Left lung (tissue), 10 donors: ENCODE data around the gene GABRG3. TPM values are rescaled to one million over a fixed set of nuclear protein-coding genes. Genes with fewer than 3 reads are reported as not detected.

Experiments used
- ATAC-seq: fragments of 200-7000 bp; cut with Tn5 transposase; one replicate; pipeline ENCODE4 v1.9.1; 2020; ENCODE audit warnings: moderate library complexity
- DNase-seq, 4 donors: peaks; one replicate each; pipeline ENCODE4 v3.0.0-alpha.2; 2013 to 2020
- H3K27ac ChIP-seq, 2 donors: fragments of 200-600 bp; sonication (generic) in 1 of 2; one replicate each; pipeline versions ENCODE4 v1.5.0 to v1.8.0; 2020 to 2021
- H3K27me3 ChIP-seq, 2 donors: fragments of 200-600 bp; sonication (generic) in 1 of 2; one replicate each; pipeline versions ENCODE4 v1.5.0 to v1.8.0; 2020 to 2021
- H3K36me3 ChIP-seq, 2 donors: fragments of 200-600 bp; sonication (generic) in 1 of 2; one replicate each; pipeline versions ENCODE4 v1.5.0 to v1.8.0; 2020 to 2021
- H3K4me1 ChIP-seq, 2 donors: fragments of 200-600 bp; one replicate each; pipeline ENCODE4 v1.8.0; 2021
- H3K4me3 ChIP-seq, 2 donors: fragments of 200-600 bp; sonication (generic) in 1 of 2; one replicate each; pipeline versions ENCODE4 v1.5.0 to v1.8.0; 2020 to 2021; ENCODE audit warnings: mild to moderate bottlenecking in 1 of 2
- H3K9me3 ChIP-seq, 2 donors: fragments of 200-600 bp; sonication (generic) in 1 of 2; one replicate each; pipeline versions ENCODE4 v1.5.0 to v1.8.0; 2020 to 2021
- intact Hi-C, 2 donors: fragments of 100-400 bp; cut with DNase I; formaldehyde crosslinking; loops; one replicate each; pipeline versions ENCODE4 v1.11.2 to v1.14.2; 2022
- polyA plus RNA-seq, 6 donors: library from polyadenylated mRNA; unstranded; fragments of 120-200 nt; gene quantifications; one replicate each; pipeline ENCODE4 v1.2.1, GENCODE V29; 2013; ENCODE audit not compliant: insufficient read length in 6 of 6
- total RNA-seq, 2 donors: library from RNA; stranded (reverse); fragmentation: NEBNext Ultra II Directional; extraction: Animal tissue kit (Norgen Biotek cat#: 25700); gene quantifications; one replicate each; pipeline ENCODE4 v1.2.1, GENCODE V29; 2021
- TF ChIP-seq, protein P1 (sequence below), 2 donors: fragments of 200-600 bp; sonication (generic) in 1 of 2; IDR thresholded peaks; one replicate each; pipeline versions ENCODE4 v1.5.0 to v1.8.0; 2021; ENCODE audit warnings: antibody characterized with exemption in 2 of 2
- donor health status: DM: no; HTN: yes; CAD: no.
- donor health status: DM: no; HTN: no; CAD: no.

Gene GABRG3
- total and polyA plus RNA-seq, 8 donors = 0.23 to 13.8 (median 10.3) TPM; not detected in 1

DNA sequence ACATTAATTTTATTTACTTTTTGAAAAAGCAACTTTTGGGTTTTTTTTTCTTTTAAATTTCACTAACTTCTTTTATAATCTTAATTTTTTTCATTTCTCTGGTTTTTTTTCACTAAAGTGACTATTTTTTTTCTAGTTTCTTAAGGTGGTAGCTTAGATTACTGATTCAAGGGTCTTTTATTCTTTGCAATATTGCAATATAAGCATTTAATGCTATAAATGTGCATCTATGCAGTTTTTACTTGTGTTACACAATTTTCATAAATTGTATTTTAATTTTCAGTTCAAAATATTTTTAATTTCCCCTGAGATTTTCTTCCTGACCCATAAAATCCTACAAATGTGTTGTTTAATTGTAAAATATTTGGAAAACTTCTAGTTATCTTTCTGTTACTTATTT, 535.8 kb downstream of the GABRG3 start:
- Histone ChIP-seq H3K27ac (no peak overlapping the region), H3K4me1 (no peaks in the 10 kb centered on the region), H3K27me3 (no peaks in the 10 kb centered on the region), H3K4me3 (no peak overlapping the region), H3K36me3 (no peaks in the 10 kb centered on the region), H3K9me3 (peaks cover 0 to 38% of the 10 kb centered on the region in 2 donors)
- ATAC-seq (no peak), DNase-seq (no peak)
- TF ChIP-seq, protein P1, sequence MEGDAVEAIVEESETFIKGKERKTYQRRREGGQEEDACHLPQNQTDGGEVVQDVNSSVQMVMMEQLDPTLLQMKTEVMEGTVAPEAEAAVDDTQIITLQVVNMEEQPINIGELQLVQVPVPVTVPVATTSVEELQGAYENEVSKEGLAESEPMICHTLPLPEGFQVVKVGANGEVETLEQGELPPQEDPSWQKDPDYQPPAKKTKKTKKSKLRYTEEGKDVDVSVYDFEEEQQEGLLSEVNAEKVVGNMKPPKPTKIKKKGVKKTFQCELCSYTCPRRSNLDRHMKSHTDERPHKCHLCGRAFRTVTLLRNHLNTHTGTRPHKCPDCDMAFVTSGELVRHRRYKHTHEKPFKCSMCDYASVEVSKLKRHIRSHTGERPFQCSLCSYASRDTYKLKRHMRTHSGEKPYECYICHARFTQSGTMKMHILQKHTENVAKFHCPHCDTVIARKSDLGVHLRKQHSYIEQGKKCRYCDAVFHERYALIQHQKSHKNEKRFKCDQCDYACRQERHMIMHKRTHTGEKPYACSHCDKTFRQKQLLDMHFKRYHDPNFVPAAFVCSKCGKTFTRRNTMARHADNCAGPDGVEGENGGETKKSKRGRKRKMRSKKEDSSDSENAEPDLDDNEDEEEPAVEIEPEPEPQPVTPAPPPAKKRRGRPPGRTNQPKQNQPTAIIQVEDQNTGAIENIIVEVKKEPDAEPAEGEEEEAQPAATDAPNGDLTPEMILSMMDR (IDR thresholded peaks at IDR 0.05) = no peak
- intact Hi-C loops = no loop called here

DNA sequence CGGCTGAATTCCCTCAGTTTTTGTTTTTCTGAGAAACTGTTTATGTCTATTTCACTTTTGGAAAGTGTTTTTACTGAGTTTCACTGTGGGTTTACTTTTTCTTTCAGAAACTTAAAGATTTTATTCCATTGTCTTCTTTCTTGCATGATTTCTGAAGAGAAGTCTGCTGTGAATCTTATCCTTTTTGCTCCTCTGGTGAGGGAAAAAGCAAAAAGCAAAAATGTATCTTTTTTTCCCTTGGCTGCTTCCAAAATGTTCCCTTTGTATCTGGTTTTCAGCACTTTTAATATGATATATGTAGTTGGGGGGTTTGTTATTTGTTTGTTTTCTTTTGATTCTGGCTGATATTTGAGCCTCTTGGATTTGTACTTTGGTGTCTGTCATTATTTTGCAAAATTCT, 538.0 kb downstream of the GABRG3 start:
- H3K27me3 ChIP-seq = no peaks in the 10 kb centered on the region
- intact Hi-C loops = no loop called here
- H3K4me1 ChIP-seq = no peaks in the 10 kb centered on the region
- DNase-seq (no peak), ATAC-seq (no peak)
- H3K36me3 ChIP-seq = no peaks in the 10 kb centered on the region
- H3K27ac ChIP-seq = no peak overlapping the region
- H3K4me3 ChIP-seq = no peak overlapping the region
- H3K9me3 ChIP-seq = peaks cover 0 to 42% of the 10 kb centered on the region in 2 donors
- TF ChIP-seq, protein P1 (IDR thresholded peaks at IDR 0.05) = no peak

DNA sequence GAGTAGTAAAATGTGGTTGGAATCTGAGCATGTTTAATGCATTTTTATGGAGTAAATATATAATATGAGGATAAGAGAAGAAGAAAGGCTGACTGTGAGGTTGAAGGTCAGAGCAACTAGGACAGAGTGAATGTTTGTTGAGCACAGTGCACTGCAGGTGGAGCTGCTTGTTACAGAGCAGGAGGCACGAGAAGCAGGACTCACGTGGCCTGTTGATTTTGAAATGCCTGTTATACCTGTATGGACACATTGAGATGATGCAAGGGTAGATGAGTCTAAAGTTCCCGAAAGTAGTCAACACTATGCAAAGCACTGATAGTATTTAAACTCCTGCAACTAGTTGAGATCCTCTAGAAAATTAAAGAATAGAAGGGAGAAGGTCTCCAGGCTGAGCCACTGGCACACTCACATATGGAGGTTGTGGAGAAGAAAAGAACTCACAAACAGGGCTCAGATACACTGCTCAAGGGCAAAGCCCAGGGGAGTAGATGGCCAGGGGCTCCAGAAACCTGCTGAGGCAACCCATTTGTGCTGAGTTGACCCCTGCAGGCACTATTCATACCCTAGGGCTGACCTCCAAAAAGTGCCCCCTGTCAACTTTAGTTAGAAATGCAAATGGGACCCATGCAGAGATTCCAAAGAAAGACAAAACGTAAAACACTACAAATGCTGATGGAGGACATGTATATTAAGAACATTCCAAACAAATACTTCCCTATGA, 541.5 kb downstream of the GABRG3 start:
- peaks cover 0 to 42% of the 10 kb centered on the region in 2 donors for H3K9me3 ChIP-seq
- intact Hi-C loops = no loop called here

DNA sequence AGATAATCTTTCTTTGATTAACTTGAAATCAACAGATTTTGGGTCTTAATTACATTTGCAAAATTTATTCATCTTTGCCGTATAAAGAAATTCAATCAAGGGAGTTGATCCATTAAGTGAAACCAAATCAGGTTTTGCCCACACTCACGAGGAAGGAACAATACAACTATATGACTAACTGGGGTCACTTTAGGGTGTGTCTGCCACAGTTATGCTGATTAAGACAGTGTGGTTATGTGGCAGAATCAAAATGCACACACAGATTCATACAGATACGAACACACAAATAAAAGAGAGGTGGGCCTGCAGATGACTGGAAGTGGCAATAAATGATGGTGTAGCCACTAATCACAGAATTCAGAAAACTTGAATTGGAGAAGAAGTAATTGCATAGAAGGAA, 543.5 kb downstream of the GABRG3 start:
- no peak for ATAC-seq
- H3K9me3 ChIP-seq = peaks cover 0 to 27% of the 10 kb centered on the region in 2 donors
- H3K4me3 ChIP-seq = no peak overlapping the region
- TF ChIP-seq, protein P1 (IDR thresholded peaks at IDR 0.05) = no peak
- no peak for DNase-seq
- intact Hi-C loops = no loop called here
- H3K27ac ChIP-seq = no peak overlapping the region
- H3K4me1 ChIP-seq = no peaks in the 10 kb centered on the region
- H3K27me3 ChIP-seq = no peaks in the 10 kb centered on the region
- no peaks in the 10 kb centered on the region for H3K36me3 ChIP-seq

More for the DNA sequence above, 541.5 kb downstream of the GABRG3 start:
- Histone ChIP-seq H3K27me3 (no peaks in the 10 kb centered on the region), H3K4me3 (no peak overlapping the region), H3K4me1 (no peaks in the 10 kb centered on the region), H3K36me3 (no peaks in the 10 kb centered on the region), H3K27ac (no peak overlapping the region)
- ATAC-seq (no peak), DNase-seq (no peak)
- TF ChIP-seq, protein P1 (IDR thresholded peaks at IDR 0.05) = no peak

DNA sequence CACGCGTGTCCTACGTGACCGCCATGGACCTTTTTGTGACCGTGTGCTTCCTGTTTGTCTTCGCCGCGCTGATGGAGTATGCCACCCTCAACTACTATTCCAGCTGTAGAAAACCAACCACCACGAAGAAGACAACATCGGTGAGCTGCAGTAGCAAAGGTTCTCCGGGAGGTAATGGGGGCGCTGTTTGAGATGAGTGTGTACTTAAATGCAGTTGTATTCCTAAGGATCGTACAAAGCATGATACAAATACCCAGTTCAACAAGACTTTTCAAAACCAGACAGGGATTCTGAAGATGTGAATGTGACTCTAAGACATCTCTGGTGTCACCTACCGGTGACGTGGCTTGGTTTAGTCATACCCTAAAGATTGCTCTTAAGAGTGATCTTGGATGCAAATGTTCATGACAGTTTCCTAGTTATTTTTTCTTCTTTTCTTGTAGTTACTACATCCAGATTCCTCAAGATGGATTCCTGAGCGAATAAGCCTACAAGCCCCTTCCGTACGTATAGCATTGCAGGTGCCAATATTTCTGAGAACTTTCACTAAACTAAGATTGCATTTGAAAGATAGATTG, 556.6 kb downstream of the GABRG3 start:
- DNase-seq = no peak
- no peak for ATAC-seq
- H3K4me3 ChIP-seq = no peak overlapping the region
- H3K4me1 ChIP-seq = no peaks in the 10 kb centered on the region
- TF ChIP-seq, protein P1 (IDR thresholded peaks at IDR 0.05) = no peak
- no peak overlapping the region for H3K27ac ChIP-seq
- peaks cover 3 to 29% of the 10 kb centered on the region in 2 donors for H3K9me3 ChIP-seq
- H3K27me3 ChIP-seq = no peaks in the 10 kb centered on the region
- intact Hi-C loops = no loop called here
- H3K36me3 ChIP-seq = no peaks in the 10 kb centered on the region
